M059J (cell line): ENCODE results near the gene CLEC7A. TPM values are rescaled to one million over a fixed set of nuclear protein-coding genes. Genes with fewer than 3 reads are reported as not detected.

Source experiments
- DNase-seq: peaks from one replicate; pipeline ENCODE4 v3.0.0-alpha.2; 2012; ENCODE audit warnings: low read depth
- total RNA-seq: library from RNA; depleted of rRNA; stranded (reverse); fragments of >200 nt; shearing (Covaris generic); gene quantifications from 2 replicates; pipeline ENCODE4 v1.2.3, GENCODE V29; 2014; rRNA removed

Gene CLEC7A
- total RNA-seq, 1 experiment from 2014 or later, result 38.9 TPM

DNA sequence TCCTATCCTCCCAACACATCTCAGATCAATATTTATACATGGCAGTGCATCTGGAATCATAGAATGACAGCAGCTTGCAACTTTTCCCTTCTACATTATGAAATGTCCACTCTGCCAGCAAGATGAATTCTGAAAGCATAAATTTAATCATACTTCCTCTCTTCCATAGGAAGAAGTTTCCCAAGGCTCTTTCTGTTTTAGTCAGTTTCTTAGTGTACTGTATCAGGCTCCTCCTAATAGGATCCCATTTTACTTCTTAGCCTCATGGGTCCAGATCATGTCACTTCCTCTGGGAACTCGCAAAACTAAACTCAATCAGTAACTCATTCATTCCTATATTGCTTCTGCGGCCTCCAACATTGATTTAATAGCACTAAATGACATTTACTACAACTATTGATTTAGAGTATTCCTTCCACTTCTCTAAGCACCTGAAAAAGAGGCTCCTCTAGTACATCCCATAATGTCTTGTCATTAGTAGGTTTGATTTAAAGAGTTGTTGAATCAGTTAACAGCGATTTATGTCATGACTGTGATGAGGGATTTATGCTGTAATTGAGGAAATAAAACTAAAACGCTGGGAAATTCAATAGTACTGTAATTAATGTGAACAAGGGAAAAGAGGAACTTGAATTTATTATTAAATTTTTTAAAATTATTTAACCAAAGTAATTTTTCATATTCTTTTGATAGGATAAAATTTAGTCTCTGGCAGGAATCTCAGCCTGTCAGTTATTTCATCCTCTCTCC is 35.2 kb downstream of the CLEC7A start:
- no peak for DNase-seq

DNA sequence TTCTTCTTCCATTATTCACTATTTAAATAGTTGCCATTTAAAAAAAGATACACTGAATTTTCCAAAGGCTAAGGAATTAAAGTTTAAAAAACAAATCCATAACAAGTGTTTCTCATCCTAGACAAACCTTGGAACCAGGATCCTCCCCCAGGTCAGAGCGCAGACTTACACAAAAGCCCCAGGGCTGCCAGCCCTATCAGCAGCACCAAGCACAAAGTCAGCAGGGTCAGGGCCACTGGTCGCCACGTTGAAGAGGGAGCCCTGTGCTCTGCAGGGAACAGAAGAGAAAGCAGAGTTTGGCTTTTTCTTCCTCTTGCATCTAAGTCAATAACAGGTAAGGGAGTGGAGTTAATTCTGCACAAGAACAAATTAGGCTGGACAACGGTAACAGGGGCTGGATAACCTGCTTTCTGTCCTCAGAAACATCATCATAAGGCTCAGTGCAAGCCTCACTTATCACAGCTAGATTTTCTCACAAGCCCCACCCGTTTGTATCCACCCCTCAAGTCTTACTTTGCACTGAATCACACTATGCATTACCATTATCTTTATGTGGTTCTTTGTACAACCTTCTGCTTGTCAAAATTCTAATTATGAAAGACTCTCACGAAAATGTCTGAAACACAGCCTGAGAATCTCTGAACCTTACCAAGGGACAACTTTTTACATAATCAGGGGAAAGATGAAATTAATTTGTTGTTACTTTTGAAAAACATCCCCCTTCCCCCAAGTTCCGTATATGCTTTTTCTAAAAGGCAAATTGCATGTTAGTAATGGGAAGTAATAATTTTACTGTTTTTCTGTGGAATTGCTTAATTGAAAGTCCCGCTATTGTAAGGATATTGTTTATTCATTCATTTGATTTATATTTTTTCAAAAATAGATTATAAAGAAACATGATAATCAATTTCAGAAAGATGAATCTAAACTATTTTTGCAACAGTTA is 40.8 kb downstream of the CLEC7A start:
- DNase-seq, result no peak

DNA sequence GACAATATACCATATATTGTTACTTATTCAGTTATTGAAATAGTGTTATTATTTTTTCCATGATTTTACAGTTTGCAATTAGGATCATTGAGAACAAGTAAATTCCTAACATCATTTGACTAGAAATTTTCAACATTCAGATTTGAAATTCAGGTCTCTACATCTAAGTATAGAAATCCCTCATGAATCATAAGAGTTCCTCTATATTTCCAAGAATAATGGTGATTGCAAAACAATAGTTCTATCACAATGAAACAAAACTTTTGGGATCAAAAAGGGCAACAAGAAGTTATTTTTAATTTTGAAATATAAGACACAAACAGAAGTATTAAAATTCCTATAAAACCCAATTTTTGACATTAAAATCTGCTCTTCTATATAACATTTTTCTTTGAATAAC is 42.0 kb downstream of the CLEC7A start:
- no peak for DNase-seq

DNA sequence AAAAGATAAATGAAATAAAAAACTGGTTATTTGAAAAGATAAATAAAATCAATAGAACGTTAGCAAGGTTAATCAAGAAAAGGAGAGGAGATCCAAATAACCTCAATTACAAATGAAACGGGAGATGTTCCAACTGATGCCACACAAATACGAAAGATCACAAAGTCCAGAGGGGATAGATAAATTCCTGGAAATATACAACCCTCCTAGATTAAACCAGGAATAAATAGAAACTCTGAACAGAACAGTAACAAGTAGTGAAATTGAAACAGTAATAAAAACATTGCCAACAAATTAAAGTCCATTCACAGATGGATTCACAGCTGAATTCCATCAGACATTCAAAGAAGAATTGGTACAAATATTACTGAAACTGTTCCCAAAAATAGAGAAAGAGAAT is 43.6 kb downstream of the CLEC7A start:
- no peak for DNase-seq

DNA sequence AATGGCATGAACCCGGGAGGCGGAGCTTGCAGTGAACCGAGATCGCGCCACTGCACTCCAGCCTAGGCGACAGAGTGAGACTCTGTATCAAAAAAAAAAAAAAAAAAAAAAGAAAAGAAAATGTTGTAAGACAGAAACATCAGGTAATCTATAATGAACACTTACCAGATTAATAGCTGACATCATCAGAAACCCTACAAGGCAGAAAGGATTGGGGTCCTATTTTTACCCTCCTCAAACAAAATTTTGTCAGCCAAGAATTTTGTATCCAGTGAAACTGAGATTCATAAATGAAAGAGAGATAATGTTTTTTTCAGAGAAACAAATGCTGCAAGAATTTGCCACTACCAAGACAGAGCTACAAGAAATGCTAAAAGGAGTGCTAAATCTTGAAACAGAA is 45.3 kb downstream of the CLEC7A start:
- DNase-seq, result no peak

DNA sequence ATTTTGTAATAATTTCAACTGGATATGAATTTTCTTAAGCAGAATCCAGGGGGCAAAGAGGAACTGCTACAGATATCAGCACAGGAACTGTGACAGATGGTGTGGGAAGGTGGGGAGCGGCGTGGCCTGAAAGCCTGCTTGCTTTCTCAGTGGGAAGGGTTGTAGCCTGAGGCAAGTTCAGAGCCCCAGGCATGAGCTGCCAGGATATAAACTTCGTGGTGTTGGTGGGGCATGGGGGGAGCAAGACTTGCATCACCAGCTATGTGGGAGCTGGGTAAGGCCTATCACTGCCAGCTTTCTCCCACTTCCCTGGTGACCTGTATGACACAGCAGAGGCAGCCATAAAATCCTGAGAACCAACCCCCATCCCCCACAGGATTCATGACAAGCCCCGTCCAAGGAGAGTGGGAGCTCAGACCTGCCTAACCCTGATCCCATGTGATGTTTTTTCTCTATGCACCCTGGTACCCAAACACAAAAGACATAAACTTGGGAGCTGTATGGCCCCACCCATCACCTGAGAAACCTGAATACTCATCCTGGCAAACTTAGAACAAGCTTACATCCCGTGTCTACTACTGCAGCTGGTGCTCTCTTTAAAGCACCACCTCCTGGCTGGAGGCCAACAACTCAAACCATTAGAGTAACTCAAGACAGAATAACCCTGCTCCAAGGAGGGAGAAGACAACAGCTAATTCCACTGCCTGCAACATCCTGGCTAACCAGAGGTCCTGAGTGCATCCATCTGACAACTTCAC is 47.7 kb downstream of the CLEC7A start:
- peak; percentile 42 for DNase-seq

DNA sequence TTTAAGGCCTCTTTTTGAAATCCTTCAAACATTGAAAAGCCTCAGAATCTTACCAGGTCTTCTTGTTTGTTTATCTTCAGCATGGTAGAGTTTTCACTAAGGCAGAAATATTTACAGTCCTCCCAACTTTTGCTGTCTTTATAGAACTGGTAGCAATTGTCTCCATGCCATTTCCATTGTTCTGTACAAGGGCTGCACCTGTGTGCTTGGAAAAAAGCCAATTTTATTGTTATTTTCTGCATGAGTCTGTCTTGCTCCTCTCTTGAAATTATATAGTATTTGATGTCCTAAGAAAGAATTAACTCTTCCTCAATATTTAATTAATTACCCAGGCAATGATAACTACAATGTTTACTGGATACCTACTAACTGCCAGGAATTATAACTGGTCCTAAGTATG is 54.5 kb downstream of the CLEC7A start:
- no peak for DNase-seq

DNA sequence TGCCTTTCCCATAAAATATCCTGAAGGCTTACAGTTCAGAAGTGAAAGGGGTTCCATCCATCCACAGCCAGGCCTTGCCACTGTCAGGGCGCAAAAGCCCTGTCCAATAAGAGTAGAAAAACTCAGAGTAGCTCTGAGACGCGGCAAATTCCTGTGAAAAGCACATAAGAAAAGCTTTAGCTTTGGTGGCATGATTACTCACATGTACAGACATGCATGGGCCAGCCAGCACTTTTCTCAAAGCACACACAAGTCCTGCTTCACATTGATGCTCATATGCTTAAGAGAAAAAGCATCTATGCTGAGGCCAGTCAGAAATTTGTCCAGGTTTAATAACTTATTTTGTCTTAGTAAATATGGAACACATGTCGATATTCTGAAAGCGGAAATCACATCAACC is 56.7 kb downstream of the CLEC7A start:
- DNase-seq, result no peak

DNA sequence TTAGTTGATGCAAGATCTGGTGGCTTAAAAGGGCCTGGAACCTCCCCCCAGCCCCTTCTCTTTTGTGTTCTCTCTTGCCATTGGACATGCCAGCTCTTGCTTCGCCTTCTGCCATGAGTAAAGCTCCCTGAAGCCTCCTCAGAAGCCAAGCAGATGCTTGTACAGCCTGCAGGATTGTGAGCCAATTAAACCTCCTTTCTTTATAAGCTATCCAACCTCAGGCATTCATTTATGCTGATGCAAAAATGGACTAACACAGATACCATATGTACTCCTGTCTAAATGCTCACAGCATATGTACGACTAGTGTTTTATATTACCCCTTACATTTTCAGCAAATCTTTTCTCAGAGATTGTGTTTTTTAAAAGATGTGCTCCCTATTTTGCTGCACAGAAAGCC is 57.9 kb downstream of the CLEC7A start:
- no peak for DNase-seq

DNA sequence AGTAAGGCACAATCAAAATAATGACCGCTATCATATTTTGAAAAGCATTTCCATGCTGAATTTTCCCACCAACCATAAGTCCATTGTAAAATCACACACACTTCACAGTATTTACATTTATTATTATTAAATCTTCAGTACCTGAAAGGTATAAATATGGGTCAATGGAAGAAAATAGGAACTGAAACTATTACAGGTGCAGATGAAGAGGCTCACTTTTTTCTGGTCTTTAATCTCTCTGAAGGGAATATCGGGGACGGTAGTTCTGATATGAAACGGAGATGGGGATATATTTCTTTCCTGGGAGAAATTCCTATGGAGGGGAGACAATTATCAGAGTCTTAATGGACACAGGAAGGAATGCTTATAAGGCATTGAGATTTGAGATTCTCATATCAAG is 59.6 kb downstream of the CLEC7A start:
- no peak for DNase-seq

DNA sequence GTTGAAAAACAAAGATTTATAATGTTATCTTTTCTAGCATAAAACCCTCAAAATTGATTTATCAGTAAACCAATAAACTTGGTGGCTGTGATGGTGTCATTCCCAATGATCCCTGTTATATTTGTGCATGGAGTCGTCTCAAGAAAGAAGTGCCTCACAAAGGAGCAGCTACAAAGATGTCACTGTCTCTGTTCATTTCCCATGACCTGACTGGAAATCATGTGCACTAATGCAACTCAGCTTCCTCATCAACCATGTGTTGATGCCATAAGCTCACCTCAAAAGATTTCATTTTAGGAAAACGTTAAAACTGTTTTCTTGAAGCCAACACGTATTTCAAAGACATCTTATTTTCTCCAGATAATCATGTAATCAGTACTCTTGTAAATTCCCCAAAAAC is 60.0 kb downstream of the CLEC7A start:
- DNase-seq, result no peak

DNA sequence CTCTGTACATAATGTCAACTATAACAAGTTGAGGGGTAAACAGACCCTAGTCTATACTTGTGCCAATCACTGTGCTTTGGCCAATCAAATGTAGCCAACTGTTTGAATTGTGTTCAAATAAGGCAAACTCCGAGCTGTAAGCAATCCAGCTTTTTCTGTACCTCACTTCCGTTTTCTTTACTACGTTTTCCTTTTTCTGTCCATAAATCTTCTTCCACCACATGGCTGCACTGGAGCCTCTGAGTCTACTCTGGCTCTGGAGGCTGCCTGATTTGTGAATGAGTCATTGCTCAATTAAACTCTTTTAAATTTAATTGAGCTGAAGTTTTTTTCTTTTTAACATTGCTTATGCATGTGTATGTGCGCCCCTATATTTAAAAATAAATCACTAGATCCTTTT is 60.9 kb downstream of the CLEC7A start:
- peak; percentile 92 for DNase-seq

DNA sequence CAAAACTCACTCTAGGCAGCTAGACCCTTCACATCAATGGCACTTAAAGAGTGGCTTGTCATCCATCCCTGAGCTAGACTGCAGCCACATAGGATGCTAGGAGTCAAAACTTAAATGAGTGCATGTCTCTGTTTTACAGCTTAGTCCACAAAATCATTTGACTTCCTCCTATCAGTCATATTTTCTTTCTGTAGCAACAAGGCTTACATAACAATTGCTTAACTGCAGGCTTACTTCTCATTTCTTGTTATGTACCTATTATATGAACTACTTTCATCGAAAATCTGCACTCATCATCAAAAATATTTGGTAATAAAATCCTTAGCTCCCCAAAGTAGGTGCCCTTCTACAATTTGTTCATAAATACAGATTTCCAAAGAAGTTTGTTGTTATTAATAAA is 61.4 kb downstream of the CLEC7A start:
- DNase-seq, result peak; percentile 15

DNA sequence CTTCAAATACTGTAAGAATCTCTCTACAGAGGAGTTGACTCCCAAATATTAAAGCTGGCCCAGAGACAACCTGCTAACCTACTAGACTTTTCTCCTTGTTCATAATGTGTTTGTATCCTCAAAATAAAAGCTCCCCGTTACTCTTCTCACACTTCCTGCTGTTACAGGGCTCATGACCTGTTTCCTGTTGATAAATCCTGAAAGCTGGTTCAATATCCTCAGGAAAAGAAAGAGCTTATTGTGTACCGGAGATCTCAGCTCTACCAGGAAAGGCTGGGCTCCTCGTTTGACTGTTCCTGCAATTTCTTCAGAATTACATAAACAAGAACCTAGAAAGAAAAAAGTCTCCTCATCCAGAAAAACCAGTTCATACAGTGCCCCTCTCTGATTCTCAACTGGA is 62.1 kb downstream of the CLEC7A start:
- peak; percentile 32 for DNase-seq

DNA sequence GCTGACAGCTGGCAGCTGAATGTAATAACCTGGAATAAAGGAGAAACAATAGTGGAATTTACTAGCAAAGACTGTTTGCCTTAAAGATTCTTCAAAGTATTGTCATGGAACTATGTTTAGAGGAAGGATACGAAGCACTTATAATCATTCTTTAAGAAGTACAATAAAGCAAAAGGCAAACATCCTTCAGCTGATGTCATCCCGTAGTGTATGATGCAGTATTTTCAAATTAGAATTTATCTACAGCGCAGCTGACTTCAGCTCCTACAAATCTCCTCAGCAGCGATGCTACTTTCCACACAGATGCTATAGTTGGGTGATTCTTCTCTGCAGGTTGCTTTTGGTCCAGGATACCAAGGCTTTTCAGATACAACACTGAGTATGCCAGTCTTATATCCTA is 62.7 kb downstream of the CLEC7A start:
- no peak for DNase-seq

Other genes starting within 250 kb of the CLEC7A start
- not detected in 2 replicates for gene KLRF2, start 248.7 kb downstream of the CLEC7A start, total RNA-seq
- gene CLEC2A, start 197.8 kb downstream of the CLEC7A start, total RNA-seq, result not detected in 2 replicates
- gene CLEC12A, start 158.8 kb downstream of the CLEC7A start, total RNA-seq, result not detected in 2 replicates
- gene CLEC1B, start 131.1 kb downstream of the CLEC7A start, total RNA-seq, result not detected in 2 replicates
- gene CLEC12B, start 119.6 kb downstream of the CLEC7A start, total RNA-seq, result 0.12 and 0.15 TPM in 2 replicates
- 0.07 TPM in 1 of 2 replicates, not detected in the other for gene CLEC9A, start 99.5 kb downstream of the CLEC7A start, total RNA-seq
- gene CLEC1A, start 31.2 kb downstream of the CLEC7A start, total RNA-seq, result 0.99 and 2.7 TPM in 2 replicates
- gene OLR1, start 41.9 kb upstream of the CLEC7A start, total RNA-seq, result 5.3 and 5.5 TPM in 2 replicates
- 0.37 and 1.2 TPM in 2 replicates for gene TMEM52B, start 48.8 kb upstream of the CLEC7A start, total RNA-seq
- gene GABARAPL1, start 82.7 kb upstream of the CLEC7A start, total RNA-seq, result 69.5 and 78.6 TPM in 2 replicates
- not detected in 2 replicates for gene KLRD1, start 177.7 kb upstream of the CLEC7A start, total RNA-seq